IMR-90 (cell line): ENCODE results near the gene SPDYC. TPM values are rescaled to one million over a fixed set of nuclear protein-coding genes. Genes with fewer than 3 reads are reported as not detected.
A peak's percentile ranks its signal among the peaks of the same experiment; 100 is the strongest.

Source experiments
- ATAC-seq: fragments of 200-7000 bp; cut with Tn5 transposase; 2 replicates; pipeline ENCODE4 v1.9.1; 2020; ENCODE audit warnings: low read depth, mild to moderate bottlenecking, moderate library complexity
- BruUV-seq: library from RNA; stranded (reverse); fragments of 400-500 nt; replicated peaks from 2 replicates; lab custom pipeline; 2021; lab: Mats Ljungman, UMichigan
- CTCF ChIA-PET: fragments of 300-600 bp; formaldehyde crosslinking; extraction: SDS; loops from one replicate; lab custom pipeline; 2021; ENCODE audit warnings: antibody characterized with exemption; lab: Yijun Ruan, JAX
- POLR2A ChIA-PET: fragments of 300-600 bp; sonication (Branson Sonifier 250); formaldehyde crosslinking; loops from one replicate; lab custom pipeline; 2022; ENCODE audit warnings: antibody characterized with exemption; ENCODE audit not compliant: unreplicated experiment; lab: Charles Lee
- DNase-seq: peaks from one replicate; pipeline ENCODE4 v3.0.0; 2013
- H2AFZ ChIP-seq: replicated peaks from 2 replicates; pipeline ENCODE3; 2013; ENCODE audit warnings: low read length, mild to moderate bottlenecking; ENCODE audit not compliant: poor library complexity
- H2AK5ac ChIP-seq: 2 replicates; pipeline ENCODE4 v1.6.1; 2013; ENCODE audit warnings: low read depth, low read length, inconsistent platforms
- H2AK9ac ChIP-seq: replicated peaks from 2 replicates; pipeline ENCODE3; 2013; ENCODE audit warnings: mild to moderate bottlenecking, low read depth, low read length, moderate library complexity; ENCODE audit not compliant: poor library complexity
- H2BK120ac ChIP-seq: 2 replicates; pipeline ENCODE4 v1.6.1; 2013; ENCODE audit warnings: low read depth, low read length, inconsistent platforms
- H2BK15ac ChIP-seq: 3 replicates; pipeline ENCODE4 v1.6.1; 2013; ENCODE audit warnings: low read depth, low read length, inconsistent platforms
- H2BK20ac ChIP-seq: 2 replicates; pipeline ENCODE4 v1.6.1; 2013; ENCODE audit warnings: low read depth, mild to moderate bottlenecking, inconsistent platforms, low read length, moderate library complexity
- H2BK5ac ChIP-seq: 2 replicates; pipeline ENCODE4 v1.6.1; 2013; ENCODE audit warnings: mild to moderate bottlenecking, low read depth, low read length, inconsistent platforms; ENCODE audit not compliant: poor library complexity, severe bottlenecking
- H3K14ac ChIP-seq: replicated peaks from 2 replicates; pipeline ENCODE4 v1.6.1; 2013; ENCODE audit warnings: low read depth, low read length, inconsistent platforms
- H3K18ac ChIP-seq: 2 replicates; pipeline ENCODE4 v1.6.1; 2013; ENCODE audit warnings: low read depth, low read length, control low read depth
- H3K23ac ChIP-seq: 2 replicates; pipeline ENCODE4 v1.6.1; 2013; ENCODE audit warnings: low read depth, low read length, inconsistent platforms
- H3K27ac ChIP-seq: 2 replicates; pipeline ENCODE4 v1.5.1; 2013; ENCODE audit warnings: mild to moderate bottlenecking, control low read depth, low read length; ENCODE audit not compliant: insufficient read depth
- H3K27me3 ChIP-seq: 2 replicates; pipeline ENCODE4 v1.6.1; 2013; ENCODE audit warnings: low read length; ENCODE audit not compliant: control insufficient read depth, insufficient read depth
- H3K36me3 ChIP-seq: 2 replicates; pipeline ENCODE4 v1.6.1; 2013; ENCODE audit warnings: low read length, mixed read lengths; ENCODE audit not compliant: control insufficient read depth, insufficient read depth
- H3K4ac ChIP-seq: 2 replicates; pipeline ENCODE4 v1.6.1; 2013; ENCODE audit warnings: low read depth, low read length, inconsistent platforms
- H3K4me1 ChIP-seq: 2 replicates; pipeline ENCODE4 v1.6.1; 2013; ENCODE audit warnings: low read length, mixed read lengths; ENCODE audit not compliant: control insufficient read depth, insufficient read depth
- H3K4me2 ChIP-seq: 2 replicates; pipeline ENCODE4 v1.6.1; 2013; ENCODE audit warnings: low read depth, mild to moderate bottlenecking, control low read depth, low read length, moderate library complexity
- H3K4me3 ChIP-seq: 2 replicates; pipeline ENCODE4 v1.5.1; 2013; ENCODE audit warnings: low read depth, mild to moderate bottlenecking, control low read depth, low read length, moderate library complexity; ENCODE audit not compliant: insufficient read depth
- H3K56ac ChIP-seq: 2 replicates; pipeline ENCODE4 v1.6.1; 2013; ENCODE audit warnings: low read length, inconsistent platforms; ENCODE audit not compliant: insufficient read depth; ENCODE audit errors: extremely low read depth
- H3K79me1 ChIP-seq, 2 experiments: 2 replicates each; pipeline ENCODE4 v1.6.1; 2013; ENCODE audit warnings: low read length in 2 of 2, inconsistent platforms in 1 of 2, low read depth in 1 of 2
- H3K9ac ChIP-seq: 2 replicates; pipeline ENCODE4 v1.6.1; 2013; ENCODE audit warnings: low read depth, low read length, control low read depth
- H3K9me1 ChIP-seq: 2 replicates; pipeline ENCODE4 v1.6.1; 2013; ENCODE audit warnings: low read length, inconsistent platforms; ENCODE audit not compliant: insufficient read depth
- H3K9me3 ChIP-seq: 2 replicates; pipeline ENCODE4 v1.6.1; 2013; ENCODE audit warnings: low read length; ENCODE audit not compliant: control insufficient read depth, insufficient read depth
- H4K20me1 ChIP-seq: 2 replicates; pipeline ENCODE4 v1.6.1; 2013; ENCODE audit warnings: low read length, inconsistent platforms; ENCODE audit not compliant: insufficient read depth
- H4K5ac ChIP-seq: 2 replicates; pipeline ENCODE4 v1.6.1; 2013; ENCODE audit warnings: mild to moderate bottlenecking, low read depth, low read length, control low read depth
- H4K8ac ChIP-seq, 2 experiments: 2 replicates each; pipeline ENCODE4 v1.6.1; 2013; ENCODE audit warnings: low read depth in 2 of 2, low read length in 2 of 2, control low read depth in 1 of 2, inconsistent platforms in 1 of 2
- H4K91ac ChIP-seq: 2 replicates; pipeline ENCODE4 v1.6.1; 2013; ENCODE audit warnings: low read depth, low read length, inconsistent platforms; ENCODE audit not compliant: insufficient read depth
- BHLHE40 ChIP-seq: fragments of 150-350 bp; IDR thresholded peaks from 2 replicates; pipeline ENCODE4 v1.6.1; 2016; ENCODE audit warnings: mild to moderate bottlenecking, low read depth, low read length
- WGBS, 2 experiments: methylation state at CpG; one replicate each; pipeline versions ENCODE4 v1.1.5 to v1.1.7; 2013; ENCODE audit warnings: missing lambda C conversion rate in 2 of 2; ENCODE audit not compliant: insufficient read length in 1 of 2; ENCODE audit errors: extremely low coverage in 2 of 2; 5-methylcytosine and 5-hydroxymethylcytosine counted together
- dilution Hi-C: fragments of 300-500 bp; cut with HindIII; formaldehyde crosslinking; loops from one replicate; pipeline ENCODE4 v1.14.3; 2018; ENCODE audit warnings: low sequenced_read_pairs; ENCODE audit not compliant: unreplicated experiment
- in situ Hi-C: fragments of 300-500 bp; cut with MboI; formaldehyde crosslinking; loops from 3 replicates; pipeline ENCODE4 v1.14.3; 2019; ENCODE audit warnings: low sequenced_read_pairs, inconsistent platforms, mixed read lengths
- intact Hi-C: fragments of 100-400 bp; cut with micrococcal nuclease; formaldehyde crosslinking; loops from 2 replicates; pipeline ENCODE4 v1.10.0; 2022
- polyA plus RNA-seq, 3 experiments: library from polyadenylated mRNA; depleted of rRNA; stranded (reverse); fragments of >200 nt; gene quantifications; 2 replicates each; pipeline ENCODE4 v1.2.3, GENCODE V29; 2012; ENCODE audit warnings: low replicate concordance in 1 of 3
- total RNA-seq: library from RNA; depleted of rRNA; stranded (reverse); fragments of >200 nt; gene quantifications from 2 replicates; pipeline ENCODE4 v1.2.3, GENCODE V29; 2012
- TF ChIP-seq, protein P1 (sequence below): fragments of 150-350 bp; IDR thresholded peaks from 2 replicates; pipeline ENCODE4 v1.6.1; 2017; ENCODE audit warnings: mild to moderate bottlenecking, antibody characterized with exemption, low read length, low read depth

The SPDYC gene
- total and polyA plus RNA-seq, 2 of the 4 experiments (the other 2 are of a cell fraction): not detected

GRCh38 chr11:65150509-65151299, 19.3 kb upstream of the SPDYC start:
- Histone ChIP-seq H3K4me2 (0 out of 2 replicates have a peak overlapping the region, but pooled peaks have one; percentile 13), H2AK5ac (no peak overlapping the region; the same call in 1 of the 2 replicates), H4K8ac (no peak overlapping the region; a peak in 1 of 4 replicates), H4K20me1 (no peaks in the 10 kb centered on the region), H2AK9ac (peak overlapping the region; percentile 4), H2AFZ (peak overlapping the region; percentile 84), H4K91ac (peak overlapping the region; percentile 27; the same call in 1 of the 2 replicates), H4K5ac (no peak overlapping the region), H3K9ac (no peak overlapping the region), H3K27me3 (peaks cover 4% of the 10 kb centered on the region; the same call in 1 of the 2 replicates), H2BK15ac (no peak overlapping the region), H3K4ac (peak overlapping the region; percentile 9; the same call in 1 of the 2 replicates), H3K4me1 (peaks cover 2% of the 10 kb centered on the region), H2BK120ac (no peak overlapping the region), H3K4me3 (no peak overlapping the region), H3K14ac (no peak overlapping the region), H3K79me1 (no peaks in the 10 kb centered on the region), H3K36me3 (no peaks in the 10 kb centered on the region), H3K9me1 (no peaks in the 10 kb centered on the region), H3K23ac (no peak overlapping the region), H3K56ac (no peak overlapping the region), H2BK20ac (no peak overlapping the region), H3K27ac (no peak overlapping the region), H3K18ac (no peak overlapping the region), H2BK5ac (no peak overlapping the region), H3K9me3 (peaks cover 3% of the 10 kb centered on the region; the same call in 1 of the 2 replicates)
- no TSS peak for BruUV-seq
- in situ Hi-C loops (no loop called here), intact Hi-C loops (no loop called here), dilution Hi-C loops (no loop called here)
- DNase-seq (peak; percentile 86), ATAC-seq (peak; percentile 95)
- CTCF ChIA-PET: no interaction called here
- POLR2A ChIA-PET: no interaction called here
- WGBS, 2 experiments: 0% methylated on average over 4 of the region's 12 CpGs; no CpG with 5 or more reads in 1 of the 2 experiments
- TF ChIP-seq BHLHE40: 0 out of 2 replicates have a peak, but pooled peaks have one; percentile 14
- TF ChIP-seq, protein P1, sequence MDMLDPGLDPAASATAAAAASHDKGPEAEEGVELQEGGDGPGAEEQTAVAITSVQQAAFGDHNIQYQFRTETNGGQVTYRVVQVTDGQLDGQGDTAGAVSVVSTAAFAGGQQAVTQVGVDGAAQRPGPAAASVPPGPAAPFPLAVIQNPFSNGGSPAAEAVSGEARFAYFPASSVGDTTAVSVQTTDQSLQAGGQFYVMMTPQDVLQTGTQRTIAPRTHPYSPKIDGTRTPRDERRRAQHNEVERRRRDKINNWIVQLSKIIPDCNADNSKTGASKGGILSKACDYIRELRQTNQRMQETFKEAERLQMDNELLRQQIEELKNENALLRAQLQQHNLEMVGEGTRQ: no peak
